Endometrium (tissue), 2 donors: ENCODE data around the gene UBAC1.
"Not testable (repeated sequence)": the region's sequence is repeated elsewhere in the genome, so short reads cannot be mapped to it uniquely, and the experiment has no call there.

Source experiments
- FAIRE-seq: peaks from 2 replicates; lab custom pipeline; 2012; peaks lifted over from hg19 to GRCh38; lab: Jason Lieb, UNC
- donor health status: control.
- donor health status: control.

The UBAC1 gene

DNA sequence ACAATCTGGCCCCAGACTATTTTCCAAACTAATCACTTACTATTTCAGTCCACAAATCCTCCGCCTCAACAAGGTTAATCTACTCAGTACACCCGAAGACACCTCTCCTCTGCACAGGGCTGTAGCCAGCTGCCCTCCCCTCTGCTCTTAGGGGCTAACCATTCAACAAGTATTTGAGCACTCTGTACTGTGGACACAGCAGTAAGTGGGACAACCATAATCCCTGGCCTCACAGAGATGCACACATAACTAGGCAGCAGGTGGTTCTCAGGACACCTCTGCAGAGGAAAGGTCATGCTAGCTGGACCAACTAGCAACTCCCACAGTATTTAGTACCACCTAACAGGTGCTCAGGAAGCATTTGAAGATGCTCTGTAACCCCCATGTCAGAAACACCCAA is 59.3 kb downstream of the UBAC1 start:
- FAIRE-seq: no peak

DNA sequence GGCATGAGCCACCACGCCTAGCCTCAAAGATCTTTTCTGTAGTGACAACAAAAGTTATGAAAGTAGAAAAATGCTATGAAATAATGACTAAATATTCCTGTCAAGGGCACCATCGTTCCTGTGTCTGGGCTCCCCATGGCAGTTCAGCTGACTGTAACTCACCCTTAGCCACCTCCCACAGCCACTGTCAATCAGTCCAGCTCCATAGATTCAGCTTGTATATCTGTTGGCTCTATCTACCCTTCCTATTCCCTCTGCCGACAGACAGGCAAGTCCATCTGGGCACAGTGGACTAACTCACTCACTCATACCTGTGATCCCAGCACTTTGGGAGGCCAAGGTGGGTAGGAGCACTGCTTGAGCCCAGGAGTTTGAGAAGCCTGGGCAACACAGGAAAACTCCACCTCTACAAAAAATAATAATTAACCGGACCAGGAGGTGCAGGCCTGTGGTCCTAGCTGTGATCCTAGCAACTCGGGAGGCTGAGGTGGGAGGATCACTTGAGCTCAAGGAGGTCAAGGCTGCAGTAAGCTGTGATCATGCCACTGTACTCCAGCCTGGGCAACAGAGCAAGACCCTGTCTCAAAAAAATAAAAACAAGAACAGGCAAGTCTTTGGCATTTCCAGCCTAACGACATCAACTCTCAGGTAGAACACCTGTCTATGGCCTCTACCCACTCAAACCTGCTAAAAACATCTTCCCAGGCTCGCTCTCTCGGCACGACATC is 60.0 kb downstream of the UBAC1 start:
- FAIRE-seq: no peak

DNA sequence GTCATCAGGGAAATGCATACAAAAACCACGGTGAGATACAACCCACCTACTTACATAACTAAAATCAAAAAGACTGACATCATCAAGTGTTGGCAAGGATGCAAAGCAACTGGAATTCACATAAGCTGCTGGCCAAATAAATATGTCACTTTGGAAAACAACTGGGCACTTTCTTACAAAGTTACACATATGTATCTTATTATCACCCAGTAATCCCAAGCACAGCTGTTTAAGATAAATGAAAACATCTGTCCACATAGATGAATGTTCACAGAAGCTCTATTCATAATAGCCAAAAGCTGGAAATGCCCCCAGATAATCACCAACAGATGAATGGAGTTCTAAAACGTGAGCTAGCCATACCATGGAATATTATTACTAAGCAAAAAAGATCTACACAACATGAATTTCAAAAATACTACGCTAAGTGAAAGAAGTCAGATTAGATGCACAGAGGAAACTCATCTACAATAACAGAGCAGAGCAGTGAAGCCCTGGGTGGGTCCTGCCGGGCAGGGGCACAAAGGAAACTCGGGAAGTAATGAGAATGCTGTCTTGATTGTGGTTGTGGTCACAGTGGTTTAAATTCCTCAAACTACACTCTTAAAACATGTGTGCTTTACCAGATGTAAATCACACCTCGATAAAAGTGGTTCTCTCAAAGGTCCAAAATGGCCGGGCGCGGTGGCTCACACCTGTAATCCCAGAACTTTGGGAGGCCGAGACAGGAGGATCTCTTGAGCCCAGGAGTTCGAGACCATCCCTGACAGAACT is 62.4 kb downstream of the UBAC1 start:
- no peak for FAIRE-seq

DNA sequence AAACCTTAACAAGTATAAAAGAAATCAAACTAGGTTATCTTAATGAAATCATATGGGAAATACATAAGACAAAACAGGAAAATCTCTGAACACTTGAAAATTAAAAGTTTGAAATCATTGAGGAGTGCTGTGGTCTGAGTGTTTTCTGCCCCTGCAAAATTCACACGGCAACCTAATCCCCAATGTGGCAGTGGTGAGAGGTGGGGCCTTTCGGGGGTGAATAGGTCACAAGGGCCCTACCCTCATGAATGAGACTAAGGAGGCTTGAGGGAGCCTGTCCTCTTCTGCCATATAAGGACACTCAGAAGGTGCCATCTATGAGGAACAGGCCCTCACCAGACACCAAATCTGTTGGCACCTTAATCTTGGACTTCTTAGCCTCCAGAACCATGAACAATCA is 64.5 kb downstream of the UBAC1 start:
- no peak for FAIRE-seq

DNA sequence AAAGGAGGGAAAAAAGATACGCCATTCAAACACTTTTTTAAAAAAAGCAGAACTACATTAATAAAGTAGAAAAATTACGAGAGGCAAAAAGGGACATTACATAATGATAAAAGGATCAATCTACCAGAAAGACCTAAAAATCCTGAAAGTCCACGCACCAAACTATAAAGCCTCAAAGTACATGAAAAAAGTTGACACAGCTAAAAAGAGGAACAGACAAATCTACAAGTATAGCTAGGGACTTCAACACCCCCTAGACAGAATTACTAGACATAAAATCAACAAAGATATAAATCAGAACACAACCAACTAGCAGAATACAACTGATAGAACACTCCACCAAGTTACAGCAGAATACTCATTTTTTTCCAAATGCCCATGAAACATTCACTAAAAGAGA is 65.0 kb downstream of the UBAC1 start:
- no peak for FAIRE-seq

DNA sequence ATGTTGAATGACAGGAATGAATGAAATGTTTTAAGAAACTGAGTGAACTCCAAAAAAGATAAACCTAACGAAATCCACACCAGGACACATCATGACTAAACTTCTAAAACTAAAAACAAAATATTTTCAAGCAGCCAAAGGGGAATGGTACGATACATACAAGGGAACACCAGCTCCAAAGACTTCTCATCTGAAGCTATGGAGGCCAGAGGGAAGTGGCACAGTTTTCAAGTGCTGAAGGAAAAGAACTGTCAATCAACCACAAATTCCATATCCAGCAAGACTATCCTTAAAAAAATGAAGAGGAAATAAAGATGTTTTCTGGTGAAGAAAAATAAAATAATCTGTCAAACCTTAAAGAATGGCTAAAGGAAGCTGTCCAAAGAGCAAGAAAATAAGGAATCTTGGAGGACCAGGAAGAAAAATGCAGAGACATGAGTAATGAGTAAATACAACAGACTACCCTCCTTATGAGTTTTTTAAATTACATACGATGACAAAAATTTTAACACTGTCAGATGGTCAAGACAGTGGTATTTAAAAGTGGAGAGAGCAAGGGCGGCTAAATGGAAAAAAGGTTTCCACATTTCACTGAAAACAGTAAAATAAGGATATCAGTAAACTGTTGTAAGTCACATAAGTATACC is 65.8 kb downstream of the UBAC1 start:
- FAIRE-seq: no peak

DNA sequence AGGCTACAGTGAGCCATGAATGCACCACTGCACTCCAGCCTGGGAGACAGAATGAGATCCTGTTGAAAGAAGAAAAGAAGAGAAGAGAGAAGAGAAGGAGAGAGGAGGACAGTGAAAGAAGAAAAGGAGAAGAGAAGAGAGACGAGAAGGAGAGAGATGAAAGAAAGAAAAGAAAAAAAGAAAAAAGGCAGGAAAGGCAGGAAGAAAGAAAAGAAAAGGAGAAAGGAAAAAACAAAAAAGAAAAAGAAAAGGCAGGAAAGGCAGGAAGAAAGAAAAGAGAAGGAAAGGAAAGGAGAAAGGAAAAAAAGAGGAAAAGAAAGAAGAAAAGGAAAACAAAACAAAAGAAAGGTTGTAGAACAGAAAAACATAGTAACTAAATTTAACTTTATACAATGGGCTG is 68.1 kb downstream of the UBAC1 start:
- FAIRE-seq: no peak

DNA sequence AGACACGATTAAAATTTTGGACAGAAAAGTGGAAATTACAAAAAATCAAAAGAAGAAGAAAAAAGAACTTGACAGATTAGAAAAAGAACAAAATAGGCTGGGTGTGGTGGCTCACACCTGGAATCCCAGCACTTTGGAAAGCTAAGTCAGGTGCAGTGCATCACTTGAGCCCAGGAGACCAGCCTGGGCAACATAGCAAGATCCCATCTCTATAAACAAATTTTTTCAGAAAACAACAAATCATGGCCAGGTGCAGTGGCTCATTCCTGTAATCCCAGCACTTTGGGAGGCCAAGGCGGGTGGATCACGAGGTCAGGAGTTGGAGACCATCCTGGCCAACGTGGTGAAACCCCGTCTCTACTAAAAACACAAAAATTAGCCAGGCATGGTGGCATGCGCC is 68.8 kb downstream of the UBAC1 start:
- FAIRE-seq: not testable (repeated sequence)

DNA sequence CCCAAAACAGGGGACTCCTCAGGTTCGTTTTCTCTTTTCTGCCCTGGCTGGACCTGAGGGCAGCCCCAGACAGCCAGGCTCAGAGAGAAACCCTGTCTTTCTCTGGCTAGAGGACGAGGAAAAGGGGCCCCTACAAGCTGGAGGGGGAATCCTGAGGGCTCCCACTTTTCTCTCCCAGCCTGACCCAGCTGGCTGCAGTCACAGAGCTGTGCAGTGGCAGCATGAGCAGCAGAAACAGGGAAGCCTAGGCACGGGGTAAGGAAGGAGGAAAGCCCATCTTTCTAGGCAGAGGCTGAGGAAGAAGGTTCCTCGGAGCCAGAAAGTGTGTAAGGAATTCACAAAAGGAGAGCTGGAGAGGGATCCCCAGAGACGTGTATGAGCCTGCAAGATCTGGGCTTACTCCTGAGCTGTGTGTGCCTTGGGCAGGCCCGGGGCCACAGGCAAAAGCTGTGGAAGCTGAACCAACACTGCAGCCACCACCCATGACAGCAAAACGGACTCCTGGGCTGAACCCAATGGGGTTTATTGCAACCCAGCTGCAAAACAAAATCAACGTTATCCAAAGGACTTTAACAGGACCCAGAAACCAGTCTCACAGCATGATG is 70.0 kb downstream of the UBAC1 start:
- no peak for FAIRE-seq

DNA sequence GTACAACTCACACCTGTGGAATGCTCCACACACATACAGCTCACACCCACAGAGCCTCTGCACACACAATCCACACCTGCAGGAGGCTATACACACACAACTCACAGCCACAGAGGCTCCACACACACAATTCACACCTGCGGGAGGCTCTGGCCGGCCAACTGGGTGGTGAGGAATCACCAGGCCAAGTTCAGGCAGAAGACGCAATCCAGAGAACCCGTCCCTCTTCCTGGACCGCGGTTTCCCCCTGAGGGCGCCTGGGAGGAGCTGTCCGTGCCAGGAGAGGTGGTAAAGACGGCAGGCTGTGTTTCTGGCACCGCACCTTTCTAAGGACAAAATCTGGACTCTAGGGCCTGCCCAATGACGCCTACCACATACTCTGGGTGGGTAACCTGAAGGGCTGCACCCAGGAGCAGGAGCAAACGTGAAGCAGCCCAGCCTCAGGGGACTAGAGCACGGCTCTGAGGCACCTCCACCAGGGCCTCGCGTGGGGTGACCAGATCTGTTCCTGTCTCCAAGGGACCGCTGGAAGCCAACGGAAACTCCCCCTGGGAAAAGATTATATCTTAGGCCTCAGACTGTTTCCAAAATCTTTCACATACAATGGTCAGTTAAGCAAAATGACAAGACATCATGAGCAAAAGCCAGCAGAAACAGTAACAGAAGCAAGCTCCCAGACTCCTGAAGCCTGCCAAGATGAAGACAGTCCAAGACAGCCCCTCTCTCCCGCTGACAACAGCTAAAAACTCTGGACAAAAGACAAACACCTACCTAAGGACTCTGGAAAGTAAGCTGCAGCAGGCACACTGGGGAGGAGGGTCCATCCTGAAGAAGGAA is 70.8 kb downstream of the UBAC1 start:
- no peak for FAIRE-seq

DNA sequence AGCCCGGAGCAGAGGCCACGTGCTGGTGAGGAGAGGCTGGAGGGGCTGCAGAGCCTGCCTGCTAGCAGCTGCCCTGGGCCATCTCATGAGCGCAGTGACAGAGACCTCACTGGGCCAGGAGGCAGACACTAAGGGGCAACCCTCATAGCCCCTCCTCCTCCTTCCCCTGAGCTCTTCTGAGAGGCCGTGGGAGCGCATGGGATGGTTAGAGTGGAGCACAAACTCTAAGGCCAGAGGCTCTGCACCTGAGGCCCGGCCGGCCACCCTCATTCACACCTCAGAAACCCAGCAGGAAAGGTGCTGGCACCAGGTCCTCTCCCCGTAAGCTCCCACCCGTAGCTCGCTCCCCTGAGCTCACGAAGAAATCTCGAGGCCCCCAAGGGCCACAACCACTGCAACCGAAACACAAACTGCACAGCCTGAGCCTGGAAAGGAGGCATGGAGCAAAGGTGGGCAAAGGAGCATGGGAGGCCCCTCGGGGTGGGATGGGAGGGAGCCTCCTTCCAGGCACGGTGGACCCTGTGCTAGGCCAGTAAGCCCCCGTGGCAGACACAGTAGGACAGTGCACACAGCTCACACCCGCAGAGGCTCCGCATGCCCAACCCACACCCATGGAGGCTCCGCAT is 71.5 kb downstream of the UBAC1 start:
- FAIRE-seq: no peak

DNA sequence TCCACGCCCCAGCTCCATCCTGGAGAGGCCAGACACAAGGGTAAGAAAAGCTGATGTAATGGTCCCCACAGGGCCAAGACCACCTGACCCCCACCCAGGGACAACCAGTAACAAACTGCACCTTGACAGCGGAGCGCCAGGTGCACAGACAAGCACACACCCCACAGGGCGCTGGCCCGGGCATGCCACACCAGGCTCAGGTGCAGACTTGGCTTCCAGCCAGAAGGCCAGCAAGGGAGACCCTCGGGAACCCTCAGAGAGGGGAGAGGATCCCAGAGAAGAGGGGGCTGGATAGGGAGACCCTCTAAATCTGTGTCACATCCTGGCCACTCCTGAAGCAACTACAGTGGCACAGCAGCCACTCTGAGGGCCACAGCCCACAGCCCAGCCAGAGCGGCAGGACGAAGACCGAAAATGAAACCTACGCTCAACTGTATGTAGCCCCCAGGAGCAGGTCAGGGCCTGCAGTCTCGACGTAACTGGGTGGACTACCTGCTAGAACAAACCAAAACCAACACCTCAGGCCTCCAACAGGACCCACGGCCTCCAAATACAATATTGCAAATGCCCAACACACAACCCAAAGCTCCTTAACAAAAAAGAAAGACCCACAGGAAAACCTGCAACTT is 72.3 kb downstream of the UBAC1 start:
- FAIRE-seq: no peak

DNA sequence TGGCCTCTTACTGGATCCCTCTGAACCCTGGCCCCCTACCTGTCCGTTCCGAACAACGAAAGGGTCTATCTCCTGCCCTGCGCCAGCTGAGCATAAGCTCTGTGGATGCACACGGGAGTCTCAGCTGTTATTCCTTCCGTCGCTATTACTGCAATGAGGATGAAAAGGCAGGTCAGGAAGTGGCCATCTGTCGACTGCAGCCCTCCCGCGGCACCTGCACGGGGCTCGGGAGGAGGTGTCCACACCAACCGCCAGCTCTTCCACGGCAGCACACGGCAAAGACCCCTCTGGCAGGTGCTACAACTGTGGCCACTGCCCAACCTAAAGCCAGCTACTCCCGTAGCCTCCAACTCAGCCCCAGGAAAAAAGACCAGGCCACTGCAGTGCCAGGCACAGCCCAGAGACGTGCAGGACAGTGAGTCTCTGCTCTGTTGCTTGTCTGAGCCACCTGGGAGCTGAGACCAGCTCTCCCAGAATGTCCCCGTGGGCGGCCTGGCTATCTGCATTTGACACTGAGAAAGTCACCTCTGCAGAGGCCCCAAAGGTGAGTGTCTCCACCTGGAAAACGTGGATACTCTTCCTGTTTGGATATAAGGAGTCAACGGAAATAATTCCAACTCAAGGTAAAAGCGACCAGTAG is 72.9 kb downstream of the UBAC1 start:
- FAIRE-seq: no peak

DNA sequence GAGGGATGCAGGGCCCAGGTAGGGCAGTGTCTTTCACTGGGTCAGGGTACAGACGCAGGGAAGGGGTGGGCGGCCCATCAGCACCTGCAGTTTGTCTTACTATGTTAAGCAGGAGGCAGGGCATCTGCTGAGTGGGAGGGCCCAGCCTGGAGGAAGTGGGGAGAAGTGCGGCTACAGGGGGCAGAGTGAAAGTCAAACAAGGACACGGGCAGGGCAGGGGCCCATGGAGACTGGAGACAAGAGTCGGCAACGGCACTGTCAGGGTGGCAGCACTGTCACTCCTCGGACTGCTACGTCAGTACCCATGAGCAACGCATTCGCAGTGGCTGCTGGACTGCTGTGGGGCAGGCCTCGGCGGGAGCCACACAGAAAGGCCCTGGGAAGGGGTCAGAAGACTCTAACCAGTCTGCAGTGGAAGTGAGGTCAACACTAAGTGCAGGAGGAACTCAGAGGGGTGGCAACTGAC is 73.6 kb downstream of the UBAC1 start:
- no peak for FAIRE-seq

DNA sequence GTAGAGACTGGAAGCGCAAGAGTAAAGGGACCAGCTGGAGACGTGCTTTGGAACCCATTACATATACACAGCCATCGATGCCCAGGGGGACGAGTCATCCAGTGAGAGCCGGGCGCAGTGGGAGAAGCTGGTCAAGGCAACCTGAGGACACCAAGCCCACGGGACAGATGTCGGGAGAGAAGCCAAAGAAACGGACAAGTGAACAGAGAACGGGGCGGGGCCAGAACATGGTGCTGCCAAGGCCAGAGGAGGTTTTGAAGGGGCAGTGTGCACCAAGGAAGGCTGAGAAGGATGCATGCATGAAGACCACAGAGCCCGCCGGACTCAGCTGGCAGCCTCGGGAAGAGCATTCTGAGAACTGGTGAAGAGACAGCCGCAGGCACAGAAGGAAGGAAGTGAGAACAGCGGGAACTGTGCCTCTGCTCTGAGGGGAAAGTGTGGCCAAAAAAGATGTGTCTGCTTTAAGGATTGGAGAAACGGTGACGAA is 74.1 kb downstream of the UBAC1 start:
- FAIRE-seq: no peak

DNA sequence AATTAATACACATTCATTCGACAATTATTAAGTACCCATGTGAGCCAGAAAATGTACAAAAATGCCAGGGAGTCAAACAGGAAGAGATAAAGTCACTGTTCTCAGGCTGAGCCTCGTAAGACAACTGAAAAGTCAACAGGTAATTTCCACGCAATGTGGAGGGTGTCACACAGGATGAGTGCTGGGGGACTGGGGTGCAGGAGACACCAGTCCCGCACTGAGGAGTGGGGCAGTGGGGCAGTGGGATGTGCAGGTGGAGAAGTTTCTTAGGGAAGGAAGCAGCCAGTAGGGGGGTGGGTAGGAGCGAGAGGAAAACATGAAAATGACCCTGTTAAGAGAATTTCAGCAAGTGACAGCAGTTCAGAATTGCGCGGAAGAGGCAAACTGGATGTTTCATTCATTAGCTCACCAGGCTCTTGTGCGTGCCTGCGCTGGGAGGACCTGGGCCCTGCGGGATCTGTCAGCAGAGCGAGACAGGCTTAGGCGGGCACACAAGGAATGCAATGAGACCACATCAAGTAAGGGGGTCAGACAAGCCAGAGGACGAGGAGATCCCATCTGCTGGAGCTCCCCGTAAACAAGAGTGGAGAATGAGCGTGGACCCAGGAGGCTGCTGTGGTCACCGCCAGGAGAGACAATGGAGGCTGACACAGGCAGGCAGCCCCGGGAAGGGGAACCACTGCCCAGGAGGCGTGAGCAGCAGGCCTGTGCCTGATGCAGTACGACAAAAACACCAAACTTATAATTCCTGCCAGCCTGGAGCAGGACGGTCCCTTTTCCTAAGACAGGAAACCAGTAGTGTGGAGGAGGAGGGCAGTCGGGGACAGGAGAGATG is 74.8 kb downstream of the UBAC1 start:
- no peak for FAIRE-seq

DNA sequence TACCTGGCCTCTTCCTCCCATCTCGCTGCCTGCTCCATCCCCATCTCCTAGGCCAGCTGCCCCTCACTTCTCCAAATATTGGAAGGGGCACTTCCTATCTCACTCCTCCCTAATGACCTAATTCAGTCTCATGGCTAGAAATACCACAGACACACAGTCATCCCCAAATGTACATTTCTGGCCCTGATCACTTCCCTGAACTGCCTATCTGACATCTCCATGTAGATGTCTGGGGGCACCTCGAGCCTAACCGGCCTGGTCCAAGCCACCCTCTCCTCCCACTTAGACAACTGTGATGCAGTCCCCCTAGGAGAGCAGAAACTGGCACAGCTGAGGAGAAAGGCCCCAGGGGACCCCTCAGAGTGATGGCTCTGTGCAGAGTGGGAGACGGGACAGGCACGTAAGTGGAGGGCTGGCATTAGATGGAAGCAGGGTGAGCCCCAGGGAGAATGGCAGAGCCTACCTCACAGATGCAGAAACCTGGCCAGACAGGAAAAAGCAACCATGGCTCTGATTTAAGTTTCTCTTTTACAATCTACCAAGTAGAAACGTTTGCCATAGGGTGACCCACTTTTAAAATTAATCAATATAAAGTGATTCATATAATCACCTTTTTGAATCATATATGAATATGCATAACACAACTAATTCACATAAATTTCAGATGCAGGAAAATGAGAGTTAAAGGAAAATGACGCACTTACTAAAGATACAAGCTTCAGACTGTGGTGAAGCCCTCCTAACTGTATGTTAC is 75.9 kb downstream of the UBAC1 start:
- FAIRE-seq: no peak

DNA sequence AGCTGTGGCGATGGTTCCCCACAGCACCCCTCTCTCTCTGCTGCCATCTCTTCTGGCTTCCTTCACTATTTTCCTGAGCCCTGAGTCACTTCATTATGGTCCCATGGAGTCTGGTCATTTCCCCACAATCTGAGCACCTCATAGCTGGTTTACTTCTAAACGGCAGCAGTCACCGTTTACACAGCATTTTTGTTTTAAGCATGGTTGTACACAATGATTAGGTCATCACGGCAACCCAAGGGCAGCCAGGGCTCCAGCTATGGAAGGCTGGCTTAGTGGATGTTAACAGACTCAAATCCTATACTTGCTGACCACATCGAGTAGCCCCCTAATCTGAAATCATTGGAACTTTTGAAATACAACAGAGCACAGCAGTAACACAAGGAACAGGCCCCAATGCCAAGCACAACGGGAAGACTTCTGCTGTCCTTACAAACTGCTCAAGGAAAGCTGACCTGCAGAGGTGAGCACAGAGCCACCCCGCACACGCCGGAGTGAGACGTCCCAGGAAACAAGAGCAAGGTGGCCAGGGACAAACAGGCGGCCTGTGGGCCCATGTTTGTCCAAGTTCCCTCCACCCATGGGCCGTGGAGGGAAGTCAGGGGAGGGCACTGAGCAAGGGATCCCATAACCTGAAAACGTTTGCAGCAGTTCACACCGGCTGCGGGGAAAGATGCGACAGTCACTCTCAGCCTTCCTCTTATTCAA is 76.7 kb downstream of the UBAC1 start:
- FAIRE-seq: no peak
